ENCODE measurements around the gene RHOBTB1.

DNA sequence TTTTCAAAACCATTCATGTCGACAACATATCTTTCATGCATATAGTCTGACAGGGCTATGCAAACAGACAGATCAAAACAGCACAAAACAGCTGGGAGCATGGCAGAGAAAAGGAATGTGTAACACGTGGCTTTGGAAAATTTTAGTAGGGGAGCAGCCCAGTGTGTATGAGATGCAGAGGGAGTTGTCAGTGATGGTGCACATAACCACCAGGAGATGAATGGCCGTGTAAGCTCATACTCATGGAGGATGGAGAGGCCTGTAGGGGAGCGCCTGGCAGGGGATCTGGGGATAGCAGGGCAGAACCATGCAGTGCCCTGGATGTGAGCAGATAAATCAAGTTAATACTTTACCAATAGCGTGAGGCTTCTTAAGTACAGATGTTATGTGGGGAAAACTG is 45.7 kb downstream of the RHOBTB1 start:
- no peak for TF ChIP-seq POLR2AphosphoS5 (IDR thresholded peaks at IDR 0.05)
- TF ChIP-seq, protein P1, sequence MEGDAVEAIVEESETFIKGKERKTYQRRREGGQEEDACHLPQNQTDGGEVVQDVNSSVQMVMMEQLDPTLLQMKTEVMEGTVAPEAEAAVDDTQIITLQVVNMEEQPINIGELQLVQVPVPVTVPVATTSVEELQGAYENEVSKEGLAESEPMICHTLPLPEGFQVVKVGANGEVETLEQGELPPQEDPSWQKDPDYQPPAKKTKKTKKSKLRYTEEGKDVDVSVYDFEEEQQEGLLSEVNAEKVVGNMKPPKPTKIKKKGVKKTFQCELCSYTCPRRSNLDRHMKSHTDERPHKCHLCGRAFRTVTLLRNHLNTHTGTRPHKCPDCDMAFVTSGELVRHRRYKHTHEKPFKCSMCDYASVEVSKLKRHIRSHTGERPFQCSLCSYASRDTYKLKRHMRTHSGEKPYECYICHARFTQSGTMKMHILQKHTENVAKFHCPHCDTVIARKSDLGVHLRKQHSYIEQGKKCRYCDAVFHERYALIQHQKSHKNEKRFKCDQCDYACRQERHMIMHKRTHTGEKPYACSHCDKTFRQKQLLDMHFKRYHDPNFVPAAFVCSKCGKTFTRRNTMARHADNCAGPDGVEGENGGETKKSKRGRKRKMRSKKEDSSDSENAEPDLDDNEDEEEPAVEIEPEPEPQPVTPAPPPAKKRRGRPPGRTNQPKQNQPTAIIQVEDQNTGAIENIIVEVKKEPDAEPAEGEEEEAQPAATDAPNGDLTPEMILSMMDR (IDR thresholded peaks at IDR 0.05), result no peak

Measured in upper lobe of left lung (tissue), 4 donors.